ENCODE measurements around the gene MZT1.

MZT1 gene

DNA sequence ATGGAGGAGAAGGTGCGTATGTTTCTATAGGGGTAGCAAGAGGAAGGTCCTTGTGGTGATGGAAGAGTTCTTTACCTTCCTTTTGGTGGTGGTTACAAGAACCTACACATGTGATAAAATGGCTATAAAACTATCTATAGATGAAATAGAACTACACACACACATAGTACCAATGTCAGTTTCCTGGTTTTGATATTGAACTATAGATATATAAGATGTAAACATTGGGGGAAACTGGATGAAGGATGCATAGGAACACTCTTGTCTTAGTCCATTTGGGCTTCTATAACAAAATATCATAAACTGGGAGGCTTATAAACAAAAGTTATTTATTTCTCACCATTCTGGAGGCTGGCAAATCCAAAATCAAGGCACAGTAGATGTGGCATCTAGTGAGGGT is 47.1 kb downstream of the MZT1 start:
- no peak for DNase-seq

DNA sequence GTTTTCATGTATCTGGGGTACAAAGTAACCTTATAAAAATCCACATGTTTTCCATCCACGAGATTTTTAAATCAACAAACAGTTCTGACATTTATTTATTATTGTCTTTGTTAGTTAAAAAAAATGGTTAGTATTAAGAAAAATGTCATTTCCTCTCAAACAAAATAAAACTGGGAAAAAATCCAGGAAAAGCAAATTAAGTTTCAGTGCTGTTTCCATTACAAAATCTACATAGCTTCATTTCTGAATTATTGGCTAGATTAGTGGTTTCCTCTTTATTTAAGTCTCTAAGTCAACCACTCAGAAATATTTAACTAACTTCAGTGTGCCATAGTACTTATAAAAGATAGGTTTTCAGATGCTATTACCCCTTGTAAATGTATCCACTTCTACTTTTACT is 49.1 kb downstream of the MZT1 start:
- no peak for DNase-seq

DNA sequence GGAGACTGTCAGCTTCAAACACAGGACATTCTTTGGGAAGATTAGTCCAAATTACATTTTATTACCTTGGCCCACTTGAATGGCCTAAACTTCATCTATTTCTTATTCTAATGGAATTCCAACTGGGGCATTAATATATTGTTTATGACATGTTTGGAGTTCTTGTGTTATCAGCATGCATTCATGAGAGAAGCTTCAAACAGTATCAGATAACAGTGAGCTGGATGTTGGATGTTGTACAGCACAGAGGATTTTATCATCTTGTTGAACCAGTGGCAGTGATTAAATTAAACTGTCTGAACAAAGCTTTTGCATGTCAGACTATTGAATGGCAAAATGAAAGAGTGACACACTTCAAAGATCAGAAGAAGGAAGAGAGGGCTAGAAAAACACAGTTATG is 50.0 kb downstream of the MZT1 start:
- no peak for DNase-seq

DNA sequence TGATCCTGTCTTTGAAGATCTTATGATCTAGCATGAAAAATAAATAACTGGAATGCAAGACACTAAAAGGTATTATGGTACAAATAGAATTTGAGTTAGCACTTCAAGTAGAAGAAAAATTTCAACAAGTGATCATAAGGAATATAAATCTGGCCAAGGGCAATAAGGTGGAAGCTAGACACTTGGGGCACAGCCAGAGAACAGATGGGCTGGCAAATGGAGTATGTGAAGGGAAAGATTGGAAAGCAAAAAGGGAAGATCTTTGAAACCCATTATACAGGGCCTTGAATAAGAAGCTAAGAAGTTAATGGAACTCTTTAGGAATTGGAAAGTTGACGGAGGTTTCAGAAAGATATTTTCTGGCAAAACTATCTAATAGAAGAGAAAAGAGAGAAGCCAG is 61.0 kb downstream of the MZT1 start:
- DNase-seq = no peak

GRCh38 chr13:72662548-72662947 is 64.9 kb downstream of the MZT1 start:
- DNase-seq = peak; percentile 42
